Endothelial cell of hepatic sinusoid (primary cell): ENCODE data around the gene SETBP1.

Experiments used
- in situ Hi-C: cut with HindIII; loops from 2 replicates; pipeline ENCODE4 v1.10.0; 2017; ENCODE audit warnings: low sequenced_read_pairs

The SETBP1 gene

GRCh38 chr18:44678725-44679055 is 2.0 kb upstream of the SETBP1 start:
- in situ Hi-C loops, result no loop called here

- in situ Hi-C loops, result no loop called here
Measured at GRCh38 chr18:44679056-44679913, 1.4 kb upstream of the SETBP1 start.

- in situ Hi-C loops, result loop anchor here (5.0 kb wide), 1 partner anchor 42 kb away; no protein-coding TSS in a partner anchor
Measured at GRCh38 chr18:44679914-44680272, 795 bp upstream of the SETBP1 start.

GRCh38 chr18:44681076-44681970 is 635 bp downstream of the SETBP1 start:
- in situ Hi-C loops, result loop anchor here (5.0 kb wide), 1 partner anchor 41 kb away; no protein-coding TSS in a partner anchor

GRCh38 chr18:44682201-44682870 is 1.6 kb downstream of the SETBP1 start:
- in situ Hi-C loops, result loop anchor here (5.0 kb wide), 1 partner anchor 40 kb away; no protein-coding TSS in a partner anchor

GRCh38 chr18:44682871-44683221 is 2.2 kb downstream of the SETBP1 start:
- in situ Hi-C loops, result loop anchor here (5.0 kb wide), 1 partner anchor 39 kb away; no protein-coding TSS in a partner anchor

- in situ Hi-C loops, result loop anchor here (5.0 kb wide), 1 partner anchor 39 kb away; no protein-coding TSS in a partner anchor
Measured at GRCh38 chr18:44683556-44683955, 2.9 kb downstream of the SETBP1 start.

- in situ Hi-C loops, result no loop called here
Measured at GRCh38 chr18:44685296-44685695, 4.6 kb downstream of the SETBP1 start.

- in situ Hi-C loops, result no loop called here
Measured at GRCh38 chr18:44686156-44686555, 5.5 kb downstream of the SETBP1 start.

GRCh38 chr18:44687421-44687820 is 6.7 kb downstream of the SETBP1 start:
- in situ Hi-C loops, result no loop called here

GRCh38 chr18:44689736-44690135 is 9.0 kb downstream of the SETBP1 start:
- in situ Hi-C loops, result no loop called here

GRCh38 chr18:44691148-44691925 is 10.6 kb downstream of the SETBP1 start:
- in situ Hi-C loops, result no loop called here

- in situ Hi-C loops, result no loop called here
Measured at GRCh38 chr18:44693030-44693784, 12.5 kb downstream of the SETBP1 start.

- in situ Hi-C loops, result no loop called here
Measured at GRCh38 chr18:44695503-44695902, 14.8 kb downstream of the SETBP1 start.

GRCh38 chr18:44696892-44697291 is 16.2 kb downstream of the SETBP1 start:
- in situ Hi-C loops, result no loop called here

- in situ Hi-C loops, result no loop called here
Measured at GRCh38 chr18:44697315-44697714, 16.6 kb downstream of the SETBP1 start.

GRCh38 chr18:44698518-44698917 is 17.8 kb downstream of the SETBP1 start:
- in situ Hi-C loops, result no loop called here

- in situ Hi-C loops, result loop anchor here (5.0 kb wide), 1 partner anchor 47 kb away; no protein-coding TSS in a partner anchor
Measured at GRCh38 chr18:44699572-44700261, 19.0 kb downstream of the SETBP1 start.

- in situ Hi-C loops, result loop anchor here (5.0 kb wide), 1 partner anchor 48 kb away; no protein-coding TSS in a partner anchor
Measured at GRCh38 chr18:44700652-44701051, 20.0 kb downstream of the SETBP1 start.
